Measurements from ENCODE around the gene NFATC2.

The NFATC2 gene

DNA sequence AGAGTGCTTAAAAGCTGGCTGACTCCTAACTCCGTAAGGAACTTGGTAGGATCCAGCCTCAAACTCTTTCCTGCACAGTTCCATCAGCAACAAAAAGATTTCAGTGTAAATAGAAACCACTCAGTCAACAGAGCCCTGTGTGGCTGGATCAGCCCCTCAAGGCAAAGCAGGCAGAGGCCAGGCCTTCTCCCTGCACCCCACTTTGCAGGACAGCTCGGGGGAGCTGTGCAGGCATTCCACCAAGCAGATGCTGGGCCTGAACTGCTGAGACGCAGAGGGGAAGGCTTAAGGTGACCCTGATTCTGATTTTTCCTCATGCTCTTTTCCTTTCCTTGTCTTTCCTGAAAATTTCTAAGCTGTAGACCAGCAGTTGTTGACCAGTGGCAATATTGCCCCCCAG lies 91.5 kb downstream of the NFATC2 start:
- no peak for DNase-seq (ENCODE audit: low read depth)

DNA sequence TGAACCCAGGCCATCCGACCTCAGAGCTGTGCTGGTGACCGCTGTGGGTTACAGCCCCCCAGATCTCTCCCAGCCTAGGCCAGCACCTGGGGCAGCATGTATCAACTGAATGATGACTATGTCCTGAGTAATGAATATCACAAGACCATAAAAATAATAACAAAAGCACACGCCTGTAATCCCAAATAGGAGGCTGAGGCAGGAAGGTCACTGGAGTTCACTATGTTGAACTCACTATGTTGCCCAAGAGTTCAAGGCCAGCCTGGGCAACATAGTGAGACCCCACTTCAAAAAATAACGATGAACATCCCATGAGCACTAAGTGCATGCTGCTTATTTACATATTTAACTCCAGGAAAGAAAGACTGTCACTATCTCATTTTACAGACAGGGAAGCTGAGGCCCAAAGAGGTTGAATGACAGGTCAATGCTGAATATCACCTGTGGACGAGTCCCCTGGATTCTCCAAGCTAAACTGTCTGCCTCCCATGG lies 92.3 kb downstream of the NFATC2 start:
- DNase-seq (ENCODE audit: low read depth) = no peak

- no peak for DNase-seq (ENCODE audit: low read depth)
Observed at GRCh38 chr20:51449498-51450220, 92.9 kb downstream of the NFATC2 start.

DNA sequence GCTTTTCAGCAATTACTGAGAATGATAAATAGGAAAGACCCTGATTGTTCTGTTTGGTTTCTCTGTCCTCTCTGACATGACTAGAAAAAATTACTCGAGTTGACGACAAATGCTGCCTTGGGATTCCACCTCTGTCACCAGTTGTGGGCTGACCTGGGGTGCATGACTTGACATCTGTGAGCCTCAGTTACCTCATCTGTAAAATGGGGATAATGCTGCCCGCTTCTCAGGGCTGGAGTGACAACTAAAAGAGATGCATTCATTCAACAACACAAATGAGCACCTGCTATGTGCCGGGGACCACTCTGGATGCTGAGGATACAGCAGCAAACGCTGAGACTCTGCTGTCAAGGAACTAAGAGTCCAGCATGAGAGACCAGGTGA lies 94.8 kb downstream of the NFATC2 start:
- DNase-seq (ENCODE audit: low read depth) = no peak

GRCh38 chr20:51447097-51447764 lies 95.3 kb downstream of the NFATC2 start:
- DNase-seq (ENCODE audit: low read depth) = no peak

DNA sequence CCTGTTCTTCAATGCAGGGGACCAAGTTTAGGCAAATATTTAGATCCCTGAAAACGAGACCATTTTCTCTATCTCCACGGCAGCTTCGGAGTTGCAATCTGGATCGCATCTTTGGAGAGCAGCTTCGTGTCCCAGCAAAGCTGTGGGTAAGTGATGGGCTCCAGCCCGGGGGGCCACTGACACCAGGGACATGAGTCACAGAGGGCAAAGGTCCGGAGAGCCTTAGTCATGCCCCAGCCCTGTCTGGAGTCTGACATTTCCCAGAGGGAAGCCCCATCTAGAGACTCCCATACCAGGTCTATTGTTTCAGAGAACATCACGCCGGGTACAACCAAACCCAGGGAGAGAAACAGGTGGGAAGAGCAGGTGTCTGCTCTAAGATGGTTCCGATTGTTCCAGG lies 95.9 kb downstream of the NFATC2 start:
- no peak for DNase-seq (ENCODE audit: low read depth)

DNA sequence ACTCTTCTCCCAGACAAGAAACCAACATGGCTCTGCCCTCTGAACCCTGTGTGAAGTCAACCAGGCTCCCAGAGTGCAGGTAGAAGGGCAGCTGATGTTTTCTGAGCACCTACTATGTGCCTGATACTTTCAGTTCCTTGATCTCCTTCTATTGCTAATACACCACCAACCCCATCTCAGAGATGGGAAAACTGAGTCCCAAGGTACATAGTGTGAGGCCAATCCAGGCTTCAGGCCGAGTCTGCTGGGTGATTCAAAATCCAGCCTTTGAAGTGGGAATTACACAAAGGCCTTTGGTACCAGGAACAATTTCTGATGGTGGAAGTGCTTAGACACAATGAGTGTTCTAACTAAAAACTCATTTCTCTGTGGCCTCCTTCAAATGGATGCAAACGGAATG lies 96.3 kb downstream of the NFATC2 start:
- no peak for DNase-seq (ENCODE audit: low read depth)

GRCh38 chr20:51445591-51445990 lies 96.9 kb downstream of the NFATC2 start:
- DNase-seq (ENCODE audit: low read depth) = no peak

- no peak for DNase-seq (ENCODE audit: low read depth)
Observed at GRCh38 chr20:51444922-51445438, 97.5 kb downstream of the NFATC2 start.

DNA sequence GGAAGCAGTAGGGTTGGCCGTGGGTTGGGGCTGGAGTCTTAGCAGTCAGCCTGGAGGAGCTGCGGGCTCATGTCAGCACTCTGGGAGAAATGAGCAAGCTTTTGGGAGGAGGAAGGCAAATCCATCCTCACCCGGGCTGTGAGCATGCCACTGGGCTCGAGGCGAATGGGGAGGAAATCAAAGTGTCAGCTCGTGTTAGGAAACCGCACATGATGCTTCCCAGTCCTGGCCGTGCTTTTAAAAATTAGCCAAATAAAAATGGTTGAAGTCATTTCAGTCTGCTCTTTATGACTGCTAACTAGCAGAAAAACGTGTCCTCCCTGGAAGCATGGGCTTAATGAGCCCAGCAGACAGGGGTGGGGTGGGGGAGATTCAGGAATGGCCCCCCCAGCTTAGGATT lies 98.1 kb downstream of the NFATC2 start:
- DNase-seq (ENCODE audit: low read depth) = no peak

- DNase-seq (ENCODE audit: low read depth) = no peak
Observed at GRCh38 chr20:51442602-51443001, 99.9 kb downstream of the NFATC2 start.

GRCh38 chr20:51440589-51440988 lies 101.9 kb downstream of the NFATC2 start:
- no peak for DNase-seq (ENCODE audit: low read depth)

DNA sequence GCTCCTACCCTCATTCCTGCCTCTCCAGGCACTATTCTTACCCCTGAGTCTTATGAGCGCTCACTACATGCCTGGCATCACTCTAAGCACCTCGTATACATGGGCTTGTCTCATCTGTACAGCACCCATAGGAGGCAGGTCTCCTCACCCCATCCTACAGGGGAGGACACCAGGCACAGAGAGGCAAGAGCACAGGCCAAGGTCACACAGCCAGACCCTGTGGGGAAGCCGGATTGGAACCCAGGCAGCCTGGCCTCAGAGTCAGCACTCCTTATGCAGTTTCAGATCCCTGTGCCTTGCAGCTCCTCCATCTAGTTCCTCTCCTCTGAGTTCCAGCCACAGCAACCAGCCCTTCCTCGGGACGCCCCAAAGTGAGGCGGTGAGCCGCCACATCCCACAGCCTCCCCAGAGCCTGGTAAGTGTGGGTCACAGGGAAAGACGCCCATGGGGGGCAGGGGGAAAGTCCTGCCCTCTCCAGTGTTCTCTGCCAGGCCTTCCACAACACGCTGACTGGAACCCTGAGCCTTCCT lies 103.3 kb downstream of the NFATC2 start:
- DNase-seq (ENCODE audit: low read depth) = no peak

DNA sequence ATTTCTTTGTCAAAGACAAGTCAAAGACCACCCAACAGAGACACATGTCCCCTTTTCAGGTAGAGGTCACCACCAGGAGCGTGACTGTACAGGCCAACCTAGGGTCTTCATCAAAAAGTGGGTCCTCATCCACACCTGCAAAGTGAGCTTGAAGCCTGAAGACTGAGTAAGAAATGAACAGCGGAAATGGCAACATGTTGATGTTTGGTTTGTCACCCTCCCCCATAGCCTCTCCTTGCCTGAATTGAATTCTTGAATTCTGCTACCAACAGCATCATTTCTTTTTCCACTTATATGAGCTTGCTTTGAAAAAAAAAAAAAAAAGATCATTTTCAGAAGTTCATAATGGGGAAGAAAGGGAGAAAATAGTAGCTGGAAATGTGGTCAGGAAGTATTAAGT lies 104.4 kb downstream of the NFATC2 start:
- no peak for DNase-seq (ENCODE audit: low read depth)

DNA sequence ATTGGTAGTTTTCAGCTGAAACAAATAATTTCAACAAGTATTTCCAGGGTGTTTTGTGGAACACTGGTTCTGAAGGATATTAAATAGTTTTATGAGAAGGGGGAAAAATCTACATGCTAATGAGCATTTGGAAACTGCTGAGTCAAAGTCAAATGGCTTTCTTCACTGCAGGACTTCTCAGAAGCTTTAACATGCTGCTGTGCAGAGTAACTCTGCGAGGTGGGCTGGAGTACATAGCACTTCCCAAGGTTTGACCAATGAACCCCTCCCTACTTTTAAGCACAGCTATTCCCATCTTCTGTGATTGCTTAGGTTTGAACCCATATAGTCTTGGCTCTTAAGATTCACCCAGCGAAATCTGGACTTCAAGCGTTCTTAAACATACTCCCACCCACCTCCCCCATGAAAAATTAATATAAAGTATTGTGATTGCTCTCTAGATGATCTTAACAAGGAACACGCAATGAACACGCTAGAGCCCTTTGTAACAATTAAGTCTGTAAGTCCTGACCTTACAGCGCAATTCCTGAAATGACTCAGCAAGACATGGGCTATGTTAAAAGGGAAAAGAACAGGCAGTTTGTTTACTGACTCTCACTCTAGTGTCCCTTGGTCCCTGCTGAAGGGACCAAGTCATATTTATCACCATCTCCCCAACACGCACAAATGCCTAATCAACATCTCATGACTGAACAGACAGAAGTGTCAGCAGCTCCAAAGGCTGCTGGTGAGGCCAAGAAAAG lies 105.2 kb downstream of the NFATC2 start:
- no peak for DNase-seq (ENCODE audit: low read depth)

DNA sequence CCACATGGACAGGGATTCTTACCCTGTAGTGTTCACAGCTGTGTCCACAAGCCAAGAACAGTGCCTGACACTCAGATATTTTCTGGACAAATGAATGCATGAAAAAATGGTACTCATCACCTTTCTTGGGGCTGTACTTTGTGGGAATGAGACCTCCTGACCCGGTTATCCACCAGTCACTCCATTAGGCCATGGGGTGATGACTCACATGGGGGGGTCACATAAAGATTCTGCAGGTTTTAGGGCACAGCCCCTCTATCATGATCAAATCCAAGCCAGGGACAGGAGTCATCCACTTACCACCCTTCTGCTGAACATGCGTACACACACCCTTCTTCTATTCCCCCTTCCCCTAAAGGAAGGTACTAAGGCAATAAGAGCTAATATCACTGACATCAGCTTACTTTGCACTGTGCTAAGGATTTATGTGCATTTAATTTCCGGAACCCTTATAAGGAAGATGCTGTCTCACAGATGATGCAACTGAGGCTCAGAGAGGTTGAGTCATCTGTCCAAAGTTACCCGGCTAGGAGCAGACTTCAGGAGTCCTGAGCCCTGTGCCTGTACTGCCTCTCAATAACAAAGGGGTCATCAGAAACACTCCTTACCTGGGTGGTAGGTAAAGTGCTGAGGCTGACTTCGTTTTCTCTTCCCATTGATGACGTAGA lies 107.8 kb downstream of the NFATC2 start:
- no peak for DNase-seq (ENCODE audit: low read depth)

GRCh38 chr20:51434026-51434425 lies 108.5 kb downstream of the NFATC2 start:
- no peak for DNase-seq (ENCODE audit: low read depth)

GRCh38 chr20:51432875-51433274 lies 109.6 kb downstream of the NFATC2 start:
- DNase-seq (ENCODE audit: low read depth) = no peak

DNA sequence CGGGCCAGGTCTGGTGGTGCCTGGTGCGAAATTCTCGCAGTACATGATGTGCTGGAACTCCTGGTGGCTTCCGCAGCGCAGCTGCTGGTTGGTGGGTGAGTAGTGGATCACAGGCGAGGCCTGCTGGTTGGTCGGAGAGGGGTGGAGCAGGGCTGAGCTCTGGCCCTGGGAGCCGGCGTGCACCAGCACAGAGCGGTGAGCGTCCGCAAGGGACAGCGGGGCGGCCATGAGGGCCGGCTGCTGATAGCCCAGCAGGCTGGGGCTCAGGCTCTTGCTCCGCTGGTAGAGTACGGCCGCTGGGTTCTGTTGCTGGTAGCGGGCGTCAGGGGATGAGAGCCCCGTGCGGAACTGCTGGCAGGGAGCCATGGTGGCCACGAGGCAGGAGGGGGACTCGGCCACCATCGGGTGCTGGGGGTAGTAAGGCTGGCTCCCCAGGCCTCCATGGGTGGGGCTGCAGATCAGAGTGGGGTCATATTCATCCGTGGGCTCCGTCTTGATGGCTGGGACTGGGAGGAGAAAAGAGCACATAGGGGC lies 110.2 kb downstream of the NFATC2 start:
- no peak for DNase-seq (ENCODE audit: low read depth)

DNA sequence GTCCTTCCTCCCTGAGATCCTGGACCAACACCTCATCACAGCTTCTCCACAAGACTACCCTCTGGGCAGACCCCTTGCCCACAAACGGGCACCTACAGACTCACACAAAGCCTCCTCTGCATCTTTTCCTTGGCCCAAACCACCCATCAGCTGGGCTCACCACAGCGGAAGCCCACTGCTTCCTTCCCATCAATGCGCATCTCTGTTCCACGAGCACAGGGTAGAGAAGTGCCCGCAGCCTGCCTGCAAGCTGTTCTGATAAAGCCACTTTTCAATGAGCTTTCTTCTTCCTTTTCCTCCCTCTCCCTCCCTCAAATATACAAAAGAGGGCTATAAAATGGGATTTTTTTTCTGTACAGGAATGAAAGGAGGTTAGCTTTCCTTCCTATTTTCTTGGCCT lies 111.2 kb downstream of the NFATC2 start:
- no peak for DNase-seq (ENCODE audit: low read depth)

DNA sequence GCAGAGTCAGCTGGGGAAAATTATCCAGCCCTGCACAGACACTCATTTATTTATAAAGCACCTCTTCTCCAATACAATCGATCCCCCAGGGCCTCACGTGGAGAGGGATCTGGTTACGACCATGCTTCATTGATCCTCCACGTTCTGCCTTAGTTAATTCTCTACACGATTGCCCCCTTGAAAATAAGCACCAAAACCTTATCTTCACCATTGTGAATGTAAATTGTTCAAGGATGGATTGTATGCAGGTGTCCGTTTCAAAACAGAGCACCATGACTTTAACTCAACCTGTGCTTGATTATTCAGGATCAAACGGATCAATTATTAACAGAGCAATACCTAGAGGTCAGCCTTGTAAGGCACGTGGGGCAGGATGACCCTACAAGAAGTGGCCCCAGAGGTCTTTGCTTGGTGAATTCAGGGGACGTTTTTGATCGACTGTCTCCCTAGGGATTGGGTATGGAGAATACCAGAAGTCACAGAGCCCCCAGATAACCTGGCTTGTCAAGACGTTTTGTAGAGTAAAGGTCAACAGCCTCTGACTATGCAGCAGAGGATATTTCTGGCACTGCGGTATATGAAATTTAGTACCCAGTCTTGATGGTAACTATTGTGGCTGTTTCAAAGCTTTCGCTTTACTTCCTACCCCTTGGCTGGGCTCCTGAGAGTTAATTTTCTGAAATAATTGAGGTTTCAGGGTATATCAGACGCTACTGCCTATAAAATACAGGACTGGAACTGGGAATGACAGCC lies 112.1 kb downstream of the NFATC2 start:
- no peak for DNase-seq (ENCODE audit: low read depth)
